T-helper 1 cell (primary cell): ENCODE measurements around the gene TARBP2.

Experiments used
- DNase-seq, 5 donors: peaks; one replicate each; pipeline ENCODE4 v3.0.0-alpha.2; 2012 to 2020

The TARBP2 gene

GRCh38 chr12:53496752-53497032 lies 4.4 kb upstream of the TARBP2 start:
- DNase-seq = no peak

GRCh38 chr12:53497461-53497860 lies 3.6 kb upstream of the TARBP2 start:
- no peak for DNase-seq

GRCh38 chr12:53498235-53498630 lies 2.9 kb upstream of the TARBP2 start:
- no peak for DNase-seq

- DNase-seq = peak; percentile 45 to 64 (median 55)
Measured at GRCh38 chr12:53499266-53500141, 1.6 kb upstream of the TARBP2 start, which contains the start of gene MAP3K12. Gene MAP3K12, minus strand, starts transcription at chr12:53499458. Its CDS starts 12,067 bp downstream, at chr12:53487391.

GRCh38 chr12:53500142-53500775 lies 824 bp upstream of the TARBP2 start:
- DNase-seq = no peak

- no peak for DNase-seq
Measured at GRCh38 chr12:53501615-53502181, 615 bp downstream of the TARBP2 start.

- DNase-seq = no peak
Measured at GRCh38 chr12:53502331-53502730, 1.2 kb downstream of the TARBP2 start.

- DNase-seq = no peak
Measured at GRCh38 chr12:53502983-53503728, 2.1 kb downstream of the TARBP2 start.

GRCh38 chr12:53504004-53504920 lies 3.2 kb downstream of the TARBP2 start:
- DNase-seq = no peak

GRCh38 chr12:53505086-53505485 lies 4.0 kb downstream of the TARBP2 start:
- no peak for DNase-seq

- no peak for DNase-seq
Measured at GRCh38 chr12:53505555-53506449, 4.7 kb downstream of the TARBP2 start.

- DNase-seq = no peak
Measured at GRCh38 chr12:53506450-53506785, 5.3 kb downstream of the TARBP2 start.

- no peak for DNase-seq
Measured at GRCh38 chr12:53506881-53507602, 6.0 kb downstream of the TARBP2 start, which contains the start of gene NPFF. Gene NPFF, minus strand, starts transcription at chr12:53507484. Its CDS starts 10 bp downstream, at chr12:53507474.

- no peak for DNase-seq
Measured at GRCh38 chr12:53507603-53507885, 6.5 kb downstream of the TARBP2 start.

- peak; percentile 49 to 79 (median 71) for DNase-seq
Measured at GRCh38 chr12:53508534-53509170, 7.6 kb downstream of the TARBP2 start.

- DNase-seq = no peak
Measured at GRCh38 chr12:53510181-53510812, 9.2 kb downstream of the TARBP2 start.

GRCh38 chr12:53513712-53514410 lies 12.8 kb downstream of the TARBP2 start:
- DNase-seq = no peak

GRCh38 chr12:53514628-53515290 lies 13.7 kb downstream of the TARBP2 start:
- DNase-seq = no peak
